ENCODE results near the gene SLC15A4. TPM values are rescaled to one million over a fixed set of nuclear protein-coding genes. Genes with fewer than 3 reads are reported as not detected.

The SLC15A4 gene
- total RNA-seq, 6 experiments from 2014 or later = 20.2 to 26.4 (median 23.1) TPM

GRCh38 chr12:128815779-128816642 is 7.7 kb downstream of the SLC15A4 start:
- Mint-ChIP-seq H3K27me3 (ENCODE audit: insufficient read depth) (peaks cover 2% of the 10 kb centered on the region; the same call in 1 of the 2 replicates), H3K9me3 (no peaks in the 10 kb centered on the region), H3K4me3 (no peak overlapping the region), H3K27ac (peak overlapping the region; percentile 49), H3K4me1 (ENCODE audit: low read depth) (peaks cover 80% of the 10 kb centered on the region), H3K36me3 (ENCODE audit: low read depth) (peaks cover 27% of the 10 kb centered on the region)
- DNase-seq = no peak
- TF ChIP-seq CTCF (IDR thresholded peaks at IDR 0.05) = no peak

GRCh38 chr12:128814411-128815261 is 9.1 kb downstream of the SLC15A4 start:
- no peak for DNase-seq
- peaks cover 88% of the 10 kb centered on the region for H3K4me1 Mint-ChIP-seq (ENCODE audit: low read depth)
- H3K36me3 Mint-ChIP-seq (ENCODE audit: low read depth) = peaks cover 23% of the 10 kb centered on the region
- 0 out of 2 replicates have a peak overlapping the region, but pooled peaks have one; percentile 75 for H3K27ac Mint-ChIP-seq
- H3K4me3 Mint-ChIP-seq = no peak overlapping the region
- peaks cover 2% of the 10 kb centered on the region; the same call in 1 of the 2 replicates for H3K27me3 Mint-ChIP-seq (ENCODE audit: insufficient read depth)
- no peaks in the 10 kb centered on the region for H3K9me3 Mint-ChIP-seq
- TF ChIP-seq CTCF (IDR thresholded peaks at IDR 0.05) = no peak

DNA sequence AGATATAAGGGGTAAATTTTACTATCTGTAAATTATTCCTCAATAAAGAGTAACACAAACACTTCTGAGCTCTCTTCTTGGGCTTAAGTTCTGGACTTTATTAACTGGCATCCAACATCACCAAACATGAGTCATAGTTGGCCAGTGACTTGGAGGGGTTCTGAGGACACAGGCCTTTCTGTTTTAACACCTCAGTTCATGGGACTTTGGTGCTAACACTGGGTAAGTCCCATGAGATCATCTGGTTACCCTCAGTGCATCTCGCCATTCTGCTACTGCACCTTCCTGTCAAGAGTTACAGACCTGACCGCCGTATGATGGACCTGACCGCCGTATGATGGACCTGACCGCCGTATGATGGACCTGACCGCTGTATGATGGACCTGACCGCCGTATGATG is 9.9 kb downstream of the SLC15A4 start:
- H3K4me3 Mint-ChIP-seq = no peak overlapping the region
- H3K9me3 Mint-ChIP-seq = no peaks in the 10 kb centered on the region
- peaks cover 84% of the 10 kb centered on the region for H3K4me1 Mint-ChIP-seq (ENCODE audit: low read depth)
- H3K27me3 Mint-ChIP-seq (ENCODE audit: insufficient read depth) = peaks cover 2% of the 10 kb centered on the region; the same call in 1 of the 2 replicates
- peak; percentile 23 for DNase-seq
- peaks cover 23% of the 10 kb centered on the region for H3K36me3 Mint-ChIP-seq (ENCODE audit: low read depth)
- no peak for TF ChIP-seq CTCF (IDR thresholded peaks at IDR 0.05)
- peak overlapping the region; percentile 75 for H3K27ac Mint-ChIP-seq

- H3K27me3 Mint-ChIP-seq (ENCODE audit: insufficient read depth) = no peaks in the 10 kb centered on the region; the same call in 1 of the 2 replicates
- peaks cover 23% of the 10 kb centered on the region for H3K36me3 Mint-ChIP-seq (ENCODE audit: low read depth)
- TF ChIP-seq CTCF (IDR thresholded peaks at IDR 0.05) = no peak
- H3K4me3 Mint-ChIP-seq = peak overlapping the region; percentile 14; the same call in 1 of the 2 replicates
- peaks cover 79% of the 10 kb centered on the region for H3K4me1 Mint-ChIP-seq (ENCODE audit: low read depth)
- peak overlapping the region; percentile 75 for H3K27ac Mint-ChIP-seq
- no peaks in the 10 kb centered on the region for H3K9me3 Mint-ChIP-seq
- peak; percentile 40 for DNase-seq
These were observed 10.4 kb downstream of the SLC15A4 start for GRCh38 chr12:128813392-128813791.

- H3K36me3 Mint-ChIP-seq (ENCODE audit: low read depth) = peaks cover 23% of the 10 kb centered on the region
- no peaks in the 10 kb centered on the region; the same call in 1 of the 2 replicates for H3K27me3 Mint-ChIP-seq (ENCODE audit: insufficient read depth)
- no peak for DNase-seq
- no peaks in the 10 kb centered on the region for H3K9me3 Mint-ChIP-seq
- H3K4me3 Mint-ChIP-seq = no peak overlapping the region
- H3K4me1 Mint-ChIP-seq (ENCODE audit: low read depth) = peaks cover 63% of the 10 kb centered on the region
- peak overlapping the region; percentile 29; the same call in 1 of the 2 replicates for H3K27ac Mint-ChIP-seq
- no peak for TF ChIP-seq CTCF (IDR thresholded peaks at IDR 0.05)
These were observed 12.0 kb downstream of the SLC15A4 start for GRCh38 chr12:128811806-128812205.

Measured in HFFc6 (cell line).